IPS-20b (cell line): Measurements from ENCODE around the gene CAPN5.
"Not testable (repeated sequence)": the region's sequence is repeated elsewhere in the genome, so short reads cannot be mapped to it uniquely, and the experiment has no call there.

ENCODE experiments used
- H3K27ac ChIP-seq: one replicate; pipeline ENCODE4 v1.5.1; 2013; ENCODE audit warnings: low read length
- H3K27me3 ChIP-seq: 2 replicates; pipeline ENCODE4 v1.6.1; 2013; ENCODE audit warnings: mild to moderate bottlenecking, low read length, inconsistent platforms; ENCODE audit not compliant: insufficient read depth
- H3K36me3 ChIP-seq: 2 replicates; pipeline ENCODE4 v1.6.1; 2013; ENCODE audit warnings: low read depth, mild to moderate bottlenecking, inconsistent platforms, low read length, moderate library complexity; ENCODE audit not compliant: insufficient read depth
- H3K4me1 ChIP-seq: 2 replicates; pipeline ENCODE4 v1.6.1; 2013; ENCODE audit warnings: mild to moderate bottlenecking, control low read depth, inconsistent platforms, low read length, moderate library complexity; ENCODE audit not compliant: insufficient read depth
- H3K4me3 ChIP-seq: 2 replicates; pipeline ENCODE4 v1.5.1; 2013; ENCODE audit warnings: mild to moderate bottlenecking, low read length, inconsistent platforms
- H3K9ac ChIP-seq: 2 replicates; pipeline ENCODE4 v1.6.1; 2013; ENCODE audit warnings: low read depth, mild to moderate bottlenecking, inconsistent platforms, low read length, moderate library complexity
- H3K9me3 ChIP-seq: 2 replicates; pipeline ENCODE4 v1.6.1; 2013; ENCODE audit warnings: mild to moderate bottlenecking, low read depth, low read length, inconsistent platforms; ENCODE audit not compliant: insufficient read depth

CAPN5 gene

DNA sequence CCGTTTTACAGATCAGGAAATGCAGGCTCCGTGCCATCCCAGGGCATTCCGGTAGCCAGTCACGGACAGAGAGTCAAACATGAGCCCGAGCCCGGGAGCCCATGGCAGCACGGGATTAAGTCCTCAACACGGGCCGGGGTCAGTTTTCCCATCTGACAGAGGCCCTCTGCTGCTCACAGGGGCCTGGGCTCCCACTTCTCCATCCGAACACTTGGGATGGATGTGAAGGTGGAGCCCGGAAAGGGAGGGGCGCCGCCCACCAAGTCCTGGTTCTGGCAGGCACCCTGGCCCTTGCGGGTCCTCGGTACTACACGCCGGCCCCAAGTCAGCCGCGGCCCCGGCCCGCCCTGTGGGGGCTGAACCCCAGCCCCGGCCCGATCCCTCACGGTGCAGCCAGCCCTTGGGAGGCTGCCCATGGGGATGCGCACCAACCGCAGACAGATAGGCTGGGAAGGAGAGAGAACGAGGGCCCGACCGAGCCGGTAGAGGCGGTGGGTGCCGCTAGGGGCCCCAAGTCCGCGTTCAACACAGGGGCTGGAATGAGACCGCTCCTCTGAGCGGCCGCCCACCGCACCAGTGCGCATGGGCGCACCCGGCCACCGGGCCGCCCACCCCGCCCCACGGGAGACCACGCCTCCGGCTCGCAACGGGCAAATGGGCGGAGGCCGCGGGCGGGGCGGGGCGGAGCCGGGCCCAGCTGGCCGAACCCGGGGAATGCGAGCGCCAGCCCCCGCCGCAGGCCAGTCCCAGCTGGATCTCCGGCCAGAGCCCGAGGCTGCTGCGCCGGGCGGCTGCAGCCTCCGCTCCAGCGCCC is at the start of gene CAPN5:
CAPN5 (plus strand) TSS at position 743 of the 814 bp plus-strand sequence. CDS start 17,916 bp downstream, outside the sequence.
- Histone ChIP-seq H3K9ac (peak within 1 kb of the TSS; percentile 65; the same call in 1 of the 2 replicates), H3K27me3 (peaks cover 28% of the 10 kb centered on the region), H3K27ac (no peak within 1 kb of the TSS)

DNA sequence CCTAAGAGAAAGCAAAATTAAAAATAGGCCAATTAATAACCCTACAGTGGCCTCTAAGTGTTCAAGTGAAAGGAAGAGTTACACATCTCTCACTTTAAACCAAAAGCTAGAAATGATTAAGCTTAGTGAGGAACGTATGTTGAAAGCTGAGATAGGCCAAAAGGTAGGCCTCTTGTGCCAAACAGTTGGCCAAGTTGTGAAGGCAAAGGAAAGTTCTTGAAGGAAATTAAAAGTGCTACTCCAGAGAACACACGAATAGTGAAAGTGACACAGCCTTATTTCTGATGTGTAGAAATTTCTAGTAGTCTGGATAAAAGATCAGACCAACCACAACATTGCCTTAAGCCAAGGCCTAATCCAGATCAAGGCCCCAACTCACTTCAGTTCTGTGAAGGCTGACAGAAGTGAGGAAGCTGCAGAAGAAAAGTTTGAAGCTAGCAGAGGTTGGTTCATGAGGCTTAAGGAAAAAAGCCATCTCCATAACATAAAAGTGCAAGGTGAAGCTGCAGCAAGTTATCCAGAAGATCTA is 48.3 kb upstream of the CAPN5 start:
- not testable (repeated sequence) for H3K9me3 ChIP-seq

More for the DNA sequence above, at the start of gene CAPN5:
- peak within 1 kb of the TSS; percentile 78 for H3K4me3 ChIP-seq
- peaks cover 3% of the 10 kb centered on the region; the same call in 1 of the 2 replicates for H3K4me1 ChIP-seq
- no peaks in the 10 kb centered on the region for H3K9me3 ChIP-seq
- H3K36me3 ChIP-seq = no peaks in the 10 kb centered on the region

DNA sequence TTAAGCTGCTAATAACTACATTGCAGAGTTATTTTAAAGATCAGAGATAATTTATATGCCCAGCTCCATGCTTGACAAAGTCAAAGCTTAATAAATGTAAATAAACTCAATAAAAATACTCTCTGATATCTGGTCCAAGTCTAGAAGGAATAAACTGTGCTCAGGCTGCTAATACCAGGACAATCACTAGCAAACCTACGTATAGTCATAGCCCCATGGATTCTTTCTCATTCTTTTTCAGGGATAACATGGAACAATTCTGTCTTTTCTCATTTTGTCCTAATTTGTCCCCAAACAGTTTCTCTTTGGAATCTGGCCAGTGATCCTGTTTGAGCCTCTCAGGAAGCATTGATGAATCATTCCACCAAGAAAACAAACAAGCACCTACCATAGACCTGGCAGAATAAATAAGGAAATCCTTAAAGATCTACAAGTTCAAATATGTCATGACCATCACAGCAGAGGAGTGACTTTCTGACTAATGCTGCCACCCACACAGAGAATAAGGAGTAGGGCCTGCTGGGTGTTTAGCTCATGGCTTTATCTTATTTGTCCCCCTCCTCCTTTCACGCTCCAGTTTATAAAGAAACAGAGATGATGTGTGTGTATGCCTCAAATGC is 46.7 kb upstream of the CAPN5 start:
- Histone ChIP-seq H3K27ac (no peak overlapping the region), H3K4me1 (peaks cover 10% of the 10 kb centered on the region), H3K9me3 (no peaks in the 10 kb centered on the region), H3K27me3 (no peaks in the 10 kb centered on the region), H3K9ac (no peak overlapping the region), H3K4me3 (no peak overlapping the region), H3K36me3 (no peaks in the 10 kb centered on the region; the same call in 1 of the 2 replicates)

More for the DNA sequence above, 48.3 kb upstream of the CAPN5 start:
- H3K9ac ChIP-seq, H3K27me3 ChIP-seq, H3K4me3 ChIP-seq, H3K27ac ChIP-seq, H3K36me3 ChIP-seq: not testable (repeated sequence)
- H3K4me1 ChIP-seq = peaks cover 10% of the 10 kb centered on the region

DNA sequence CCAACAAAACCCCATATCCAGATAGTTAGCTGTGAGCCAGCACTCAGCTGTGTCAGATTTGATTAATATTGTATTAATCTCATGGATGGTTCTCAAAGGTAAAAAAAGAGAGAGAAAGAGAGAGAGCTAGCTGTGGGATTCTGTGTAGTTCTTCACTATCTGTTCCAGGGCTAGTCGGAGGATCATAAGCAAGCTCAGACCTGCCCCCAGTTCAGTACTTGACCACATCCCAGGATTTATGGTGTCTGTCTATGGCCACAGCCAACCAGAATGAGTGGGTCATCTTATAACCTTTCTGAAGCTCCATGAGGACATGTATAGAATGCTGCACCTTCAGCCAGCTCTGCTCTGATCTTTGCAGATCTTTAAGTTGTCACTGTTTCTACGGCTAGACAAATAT is 46.0 kb upstream of the CAPN5 start:
- Histone ChIP-seq H3K4me3 (no peak overlapping the region), H3K27ac (no peak overlapping the region), H3K9me3 (no peaks in the 10 kb centered on the region), H3K36me3 (no peaks in the 10 kb centered on the region; the same call in 1 of the 2 replicates), H3K9ac (no peak overlapping the region), H3K4me1 (peaks cover 10% of the 10 kb centered on the region), H3K27me3 (no peaks in the 10 kb centered on the region)

DNA sequence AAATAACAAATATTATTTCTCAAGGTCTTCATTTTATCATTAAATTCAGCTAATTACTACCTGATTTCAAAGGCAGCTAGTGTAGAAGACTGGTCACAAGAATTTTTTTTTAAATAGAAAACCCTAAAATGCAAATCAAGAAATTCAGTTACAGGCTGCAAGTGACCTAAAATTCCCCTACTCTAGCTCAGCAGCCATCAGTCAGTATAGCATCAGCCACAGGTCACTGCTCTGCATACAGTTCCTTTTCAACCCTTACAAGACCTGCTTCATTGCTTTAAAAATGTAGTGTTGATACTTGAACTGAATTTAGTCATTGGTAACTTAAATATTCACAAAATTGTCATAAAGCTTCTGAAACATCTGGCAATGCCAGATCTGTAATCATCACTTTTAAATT is 42.0 kb upstream of the CAPN5 start:
- Histone ChIP-seq H3K27ac (no peak overlapping the region), H3K36me3 (no peaks in the 10 kb centered on the region; the same call in 1 of the 2 replicates), H3K4me1 (peaks cover 10% of the 10 kb centered on the region), H3K27me3 (no peaks in the 10 kb centered on the region), H3K4me3 (no peak overlapping the region), H3K9me3 (no peaks in the 10 kb centered on the region), H3K9ac (no peak overlapping the region)

DNA sequence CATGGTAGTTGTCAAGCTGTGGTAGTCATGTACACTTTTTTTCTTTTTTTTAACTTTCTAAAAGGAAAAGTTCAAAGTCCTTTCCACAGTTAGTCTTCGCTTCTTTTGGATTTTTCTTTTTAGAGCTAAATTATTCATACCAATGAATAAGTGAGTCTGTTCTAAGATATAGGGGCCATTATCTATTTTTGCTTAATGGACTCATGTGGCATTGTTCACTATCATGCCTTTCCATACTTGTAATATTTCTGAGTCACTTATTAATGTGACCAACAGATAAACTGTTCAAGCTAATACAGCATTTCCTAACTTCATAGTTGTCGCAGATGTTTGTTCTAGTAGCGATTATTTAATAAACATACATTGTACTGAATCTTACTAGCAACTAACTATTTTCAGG is 40.5 kb upstream of the CAPN5 start:
- Histone ChIP-seq H3K9ac (no peak overlapping the region), H3K4me1 (peaks cover 6% of the 10 kb centered on the region), H3K36me3 (no peaks in the 10 kb centered on the region; the same call in 1 of the 2 replicates), H3K27ac (no peak overlapping the region), H3K27me3 (no peaks in the 10 kb centered on the region), H3K9me3 (no peaks in the 10 kb centered on the region), H3K4me3 (no peak overlapping the region)

DNA sequence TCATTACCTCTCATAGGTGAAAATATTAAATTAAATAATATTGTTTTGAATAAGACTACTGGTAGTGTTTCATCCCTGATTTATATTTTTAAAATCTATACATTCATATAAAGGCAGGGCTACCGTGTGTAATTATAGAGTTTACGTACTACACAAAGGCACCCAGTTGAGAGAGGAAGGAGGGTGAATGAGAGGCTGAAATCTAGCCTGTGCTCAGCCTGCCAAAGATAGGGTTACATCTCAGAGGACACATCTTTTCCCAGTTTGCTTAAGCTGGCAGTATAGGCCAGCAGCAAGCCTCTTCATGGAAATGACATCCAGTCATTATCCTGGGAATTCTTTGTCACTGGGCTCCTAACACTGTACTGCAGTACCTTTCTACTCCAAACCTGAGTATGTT is 40.0 kb upstream of the CAPN5 start:
- Histone ChIP-seq H3K4me1 (peaks cover under 1% of the 10 kb centered on the region; the same call in 1 of the 2 replicates), H3K27me3 (no peaks in the 10 kb centered on the region), H3K4me3 (no peak overlapping the region), H3K9me3 (no peaks in the 10 kb centered on the region), H3K9ac (no peak overlapping the region), H3K36me3 (no peaks in the 10 kb centered on the region; the same call in 1 of the 2 replicates), H3K27ac (no peak overlapping the region)

DNA sequence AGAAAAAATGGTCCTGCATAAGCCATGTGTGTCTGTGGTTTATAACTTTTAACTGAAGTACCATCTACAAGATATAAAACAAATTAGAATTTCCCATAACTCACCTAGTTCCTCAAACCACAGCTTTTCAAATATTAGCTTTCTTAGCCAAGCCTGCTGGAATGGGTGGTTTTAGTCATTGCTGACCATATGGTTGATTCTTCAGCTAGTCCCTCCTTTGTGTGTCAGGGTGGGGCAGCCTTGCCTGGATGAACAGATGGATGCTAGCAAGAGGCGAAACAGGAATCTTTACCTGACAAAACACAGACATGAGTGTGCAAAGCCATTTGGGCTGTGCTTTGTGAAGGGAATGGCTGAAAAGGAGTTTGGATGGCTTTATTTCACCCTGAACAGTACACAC is 39.5 kb upstream of the CAPN5 start:
- no peaks in the 10 kb centered on the region for H3K4me1 ChIP-seq
- no peaks in the 10 kb centered on the region; the same call in 1 of the 2 replicates for H3K36me3 ChIP-seq
- H3K9ac ChIP-seq = no peak overlapping the region
- H3K4me3 ChIP-seq = no peak overlapping the region
- H3K27me3 ChIP-seq = no peaks in the 10 kb centered on the region
- H3K27ac ChIP-seq = no peak overlapping the region
- no peaks in the 10 kb centered on the region for H3K9me3 ChIP-seq

DNA sequence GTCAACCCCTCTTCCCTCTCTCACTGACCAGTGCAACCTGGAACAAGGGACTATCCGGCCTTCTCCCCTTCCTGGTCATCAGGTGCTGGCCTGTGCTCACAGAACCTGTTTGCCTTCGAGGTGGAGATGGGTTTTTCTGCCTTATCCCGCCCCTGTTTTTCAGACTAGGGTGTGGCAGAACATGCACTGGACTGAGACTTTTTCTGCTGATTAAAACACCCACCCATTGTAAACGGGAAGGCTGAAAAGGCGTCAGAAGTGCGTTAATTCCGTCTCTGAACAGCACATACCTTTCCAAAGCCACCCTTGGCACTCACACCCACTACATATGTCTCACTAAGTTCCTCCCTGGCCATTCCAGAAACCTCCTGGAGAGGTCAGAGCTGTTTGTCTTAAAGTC is 36.9 kb upstream of the CAPN5 start:
- no peaks in the 10 kb centered on the region for H3K36me3 ChIP-seq
- no peaks in the 10 kb centered on the region for H3K9me3 ChIP-seq
- H3K9ac ChIP-seq = no peak overlapping the region
- H3K4me3 ChIP-seq = no peak overlapping the region
- H3K27me3 ChIP-seq = no peaks in the 10 kb centered on the region
- no peak overlapping the region for H3K27ac ChIP-seq
- no peaks in the 10 kb centered on the region for H3K4me1 ChIP-seq

DNA sequence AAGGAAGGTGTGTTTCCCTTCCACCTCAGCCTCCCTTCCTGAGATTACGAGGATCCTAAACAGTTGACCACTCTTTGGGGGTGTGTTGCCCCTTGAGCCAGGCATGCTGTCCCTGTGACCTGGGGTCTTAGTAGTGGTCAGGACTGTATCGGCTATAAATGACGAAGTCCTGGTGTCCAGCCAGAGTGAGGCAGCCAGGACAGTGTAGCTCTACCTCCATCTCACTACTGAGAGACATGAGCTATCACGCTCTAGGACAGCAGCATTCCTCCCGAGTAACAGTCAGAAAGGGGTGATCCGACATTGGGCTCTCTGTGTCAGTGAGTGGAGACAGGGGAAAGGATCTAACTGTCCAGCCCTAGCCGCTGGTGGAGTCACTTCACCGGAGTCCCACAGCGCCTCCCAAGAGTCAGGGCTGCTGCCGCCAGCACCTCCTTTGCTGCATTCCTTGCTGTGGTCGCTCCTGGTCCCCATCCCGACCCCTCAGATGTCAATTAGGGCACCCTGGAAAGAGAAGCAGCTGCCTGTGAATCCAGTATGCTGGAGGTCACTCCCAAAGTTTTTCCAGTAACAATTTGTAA is 35.8 kb upstream of the CAPN5 start:
- Histone ChIP-seq H3K4me3 (no peak overlapping the region), H3K4me1 (no peaks in the 10 kb centered on the region), H3K9me3 (no peaks in the 10 kb centered on the region), H3K9ac (no peak overlapping the region), H3K27ac (no peak overlapping the region), H3K36me3 (no peaks in the 10 kb centered on the region), H3K27me3 (no peaks in the 10 kb centered on the region)

DNA sequence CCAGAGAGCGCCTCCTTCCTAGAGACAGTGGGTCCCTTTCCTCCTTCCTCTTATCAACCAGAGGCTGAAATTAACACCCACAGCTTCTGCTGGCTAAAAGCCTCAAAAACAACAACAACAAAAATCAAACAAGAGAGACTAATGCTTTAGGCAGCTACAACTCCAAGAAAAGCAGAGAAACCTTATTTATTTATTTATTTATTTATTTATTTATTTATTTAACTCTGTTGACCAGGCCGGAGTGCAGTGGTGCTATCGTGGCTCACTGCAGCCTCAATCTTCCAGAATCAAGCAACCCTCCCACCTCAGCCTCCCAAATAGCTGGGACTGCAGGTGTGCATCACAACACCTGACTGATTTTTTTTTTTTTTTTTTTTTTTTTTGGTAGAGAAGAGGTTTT is 35.2 kb upstream of the CAPN5 start:
- H3K27ac ChIP-seq = no peak overlapping the region
- H3K36me3 ChIP-seq = no peaks in the 10 kb centered on the region
- no peaks in the 10 kb centered on the region for H3K9me3 ChIP-seq
- no peaks in the 10 kb centered on the region for H3K4me1 ChIP-seq
- H3K27me3 ChIP-seq = no peaks in the 10 kb centered on the region
- no peak overlapping the region for H3K9ac ChIP-seq
- H3K4me3 ChIP-seq = no peak overlapping the region
